Naive B cell (primary cell): ENCODE results near the gene ZNF329. TPM values are rescaled to one million over a fixed set of nuclear protein-coding genes. Genes with fewer than 3 reads are reported as not detected.
"Not testable (repeated sequence)": the region's sequence is repeated elsewhere in the genome, so short reads cannot be mapped to it uniquely, and the experiment has no call there.

ENCODE experiments used
- ATAC-seq, 2 donors: fragments of 150-1000 bp; cut with Tn5 transposase; 2 replicates each; pipeline ENCODE4 v1.10.0; 2021; ENCODE audit warnings: low read depth in 2 of 2, mild to moderate bottlenecking in 2 of 2, moderate library complexity in 2 of 2
- DNase-seq: peaks from one replicate; pipeline ENCODE4 v3.0.0; 2022
- H3K27ac Mint-ChIP-seq, 6 donors: one replicate each; pipeline ENCODE4 v1.8.0; 2020 to 2022; ENCODE audit warnings: mild to moderate bottlenecking in 6 of 6, mixed read lengths in 6 of 6, moderate library complexity in 5 of 6, inconsistent platforms in 2 of 6
- H3K27me3 Mint-ChIP-seq, 3 donors: one replicate each; pipeline ENCODE4 v1.8.0; 2021 to 2022; ENCODE audit warnings: mixed read lengths in 3 of 3, mild to moderate bottlenecking in 1 of 3
- H3K36me3 Mint-ChIP-seq, 2 donors: one replicate each; pipeline ENCODE4 v1.8.0; 2020 to 2022; ENCODE audit warnings: mixed read lengths in 2 of 2, inconsistent platforms in 1 of 2, mild to moderate bottlenecking in 1 of 2
- H3K4me1 Mint-ChIP-seq, 3 donors: one replicate each; pipeline ENCODE4 v1.8.0; 2020 to 2022; ENCODE audit warnings: mixed read lengths in 3 of 3, inconsistent platforms in 1 of 3, mild to moderate bottlenecking in 1 of 3, moderate library complexity in 1 of 3
- H3K4me3 Mint-ChIP-seq, 8 donors: one replicate each; pipeline ENCODE4 v1.8.0; 2020 to 2022; ENCODE audit warnings: mild to moderate bottlenecking in 8 of 8, mixed read lengths in 8 of 8, moderate library complexity in 8 of 8, inconsistent platforms in 2 of 8
- H3K9me3 Mint-ChIP-seq, 7 donors: one replicate each; pipeline ENCODE4 v1.8.0; 2020 to 2022; ENCODE audit warnings: mixed read lengths in 7 of 7, mild to moderate bottlenecking in 5 of 7, inconsistent platforms in 2 of 7, moderate library complexity in 1 of 7
- polyA plus RNA-seq, 6 donors: library from polyadenylated mRNA; unstranded; fragments of 300-500 nt; fragmentation: Illumina TruSeq; gene quantifications; one replicate each; pipeline ENCODE4 v1.2.3, GENCODE V29; 2021; ENCODE audit warnings: low read depth in 6 of 6

The ZNF329 gene
- polyA plus RNA-seq, 6 donors from 2014 or later, result 2.5 to 11.2 (median 5.6) TPM

DNA sequence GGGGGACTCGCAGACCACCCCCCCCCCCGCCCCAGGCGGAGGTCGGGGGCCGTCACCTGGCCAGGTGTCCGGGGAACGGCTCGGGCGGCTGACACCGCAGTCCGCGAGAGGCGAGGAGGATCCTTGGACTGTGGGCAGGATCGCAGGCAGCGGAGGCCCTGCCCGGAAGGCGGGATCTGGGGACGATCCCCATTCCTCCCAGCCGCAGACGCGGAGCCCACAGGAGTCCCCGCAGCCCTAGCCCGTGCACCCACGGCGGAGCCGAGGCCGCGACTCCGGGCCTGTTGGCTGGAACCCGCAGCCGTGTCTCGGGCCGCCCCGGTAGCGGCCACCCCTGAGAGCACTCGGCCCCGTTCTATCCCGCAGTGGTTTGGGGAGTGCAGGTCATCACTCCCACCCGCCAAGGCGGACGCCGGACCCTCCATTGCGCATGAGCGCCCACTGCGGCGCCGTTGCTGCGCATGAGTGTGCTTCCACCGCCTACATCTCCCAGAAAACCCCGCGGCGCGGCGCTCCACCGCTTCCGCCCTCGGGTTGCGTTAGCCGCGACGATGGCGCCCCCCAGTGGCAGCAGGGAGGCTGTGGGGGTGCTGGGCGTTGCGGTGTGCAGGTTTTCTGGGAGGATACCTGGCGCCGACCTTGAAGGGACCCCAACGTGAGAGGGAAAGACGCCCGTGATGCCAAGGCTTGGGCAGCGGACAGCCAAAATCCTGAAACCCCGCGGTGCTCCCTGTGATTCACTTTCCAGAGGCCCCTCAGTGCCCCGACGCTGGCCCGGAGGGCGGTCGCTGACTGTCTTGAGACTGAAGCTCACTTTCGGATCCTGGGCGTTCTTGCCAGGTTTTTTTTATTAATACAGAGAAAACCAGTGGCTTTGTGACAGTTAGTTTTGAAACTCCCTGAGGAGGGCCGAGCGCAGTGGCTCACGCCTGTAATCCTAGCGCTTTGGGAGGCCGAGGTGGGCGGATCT lies 4.4 kb upstream of the ZNF329 start:
- H3K4me3 Mint-ChIP-seq, result peak overlapping the region; percentile 81 to 94 (median 90)
- no peaks in the 10 kb centered on the region for H3K36me3 Mint-ChIP-seq
- H3K4me1 Mint-ChIP-seq, result peaks cover 14 to 21% (median 19%) of the 10 kb centered on the region in 3 donors
- H3K9me3 Mint-ChIP-seq, result peaks cover 0 to 6% (median 0%) of the 10 kb centered on the region in 7 donors
- no peaks in the 10 kb centered on the region for H3K27me3 Mint-ChIP-seq
- ATAC-seq (peak; percentile 84 to 86), DNase-seq (peak; percentile 96)
- peak overlapping the region in 4 of 6 donors; percentile 10 to 96 (median 75) for H3K27ac Mint-ChIP-seq

DNA sequence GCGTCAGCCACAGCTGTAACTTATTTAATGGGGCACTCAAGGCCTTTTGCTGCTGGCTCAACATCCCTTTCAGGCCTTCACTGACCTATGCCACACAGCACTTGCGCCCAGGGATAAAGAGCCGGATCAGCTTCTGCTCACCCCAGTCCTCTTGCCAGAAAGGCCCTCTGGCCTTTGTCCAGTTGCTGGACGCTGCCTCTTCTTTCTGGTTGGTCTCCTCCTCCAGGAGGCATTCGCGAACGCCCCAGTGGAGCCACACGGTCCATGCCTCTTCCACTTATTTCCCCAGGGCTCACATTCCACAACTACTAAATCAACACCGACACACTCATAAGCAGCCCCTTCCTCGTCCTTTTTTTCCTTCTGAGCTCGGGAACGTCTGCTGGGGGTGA lies 3.7 kb upstream of the ZNF329 start:
- no peak for DNase-seq
- Mint-ChIP-seq H3K27ac (peak overlapping the region in 4 of 6 donors; percentile 78 to 90 (median 86)), H3K27me3 (no peaks in the 10 kb centered on the region), H3K9me3 (peaks cover 0 to 6% (median 0%) of the 10 kb centered on the region in 7 donors), H3K4me1 (peaks cover 20 to 28% (median 26%) of the 10 kb centered on the region in 3 donors), H3K36me3 (no peaks in the 10 kb centered on the region), H3K4me3 (peak overlapping the region; percentile 81 to 94 (median 88))
- no peak for ATAC-seq

GRCh38 chr19:58153386-58153785 lies 2.8 kb upstream of the ZNF329 start:
- H3K4me3 Mint-ChIP-seq, result peak overlapping the region in 6 of 8 donors; percentile 81 to 94 (median 88)
- H3K36me3 Mint-ChIP-seq, result no peaks in the 10 kb centered on the region
- peaks cover 22 to 30% (median 27%) of the 10 kb centered on the region in 3 donors for H3K4me1 Mint-ChIP-seq
- no peak for DNase-seq
- ATAC-seq, result no peak
- peaks cover 0 to 4% (median 0%) of the 10 kb centered on the region in 7 donors for H3K9me3 Mint-ChIP-seq
- H3K27ac Mint-ChIP-seq, result peak overlapping the region in 2 of 6 donors; percentile 30 to 32
- no peaks in the 10 kb centered on the region for H3K27me3 Mint-ChIP-seq

- Mint-ChIP-seq H3K36me3 (peaks cover 7 to 11% of the 10 kb centered on the region in 2 donors), H3K4me1 (peaks cover 11 to 16% (median 15%) of the 10 kb centered on the region in 3 donors), H3K9me3 (peaks cover 0 to 23% (median 15%) of the 10 kb centered on the region in 7 donors)
- H3K27ac Mint-ChIP-seq, H3K4me3 Mint-ChIP-seq, ATAC-seq, DNase-seq, H3K27me3 Mint-ChIP-seq: not testable (repeated sequence)
Measured at GRCh38 chr19:58147475-58147874, 3.1 kb downstream of the ZNF329 start.

GRCh38 chr19:58145849-58146248 lies 4.7 kb downstream of the ZNF329 start:
- Mint-ChIP-seq H3K36me3 (peaks cover 14 to 20% of the 10 kb centered on the region in 2 donors), H3K9me3 (peaks cover 0 to 28% (median 18%) of the 10 kb centered on the region in 7 donors), H3K4me3 (peak overlapping the region in 2 of 8 donors; percentile 47 to 59), H3K27me3 (no peaks in the 10 kb centered on the region), H3K4me1 (peaks cover 11 to 13% (median 11%) of the 10 kb centered on the region in 3 donors), H3K27ac (no peak overlapping the region)
- no peak for DNase-seq
- ATAC-seq, result no peak

- H3K36me3 Mint-ChIP-seq, result peaks cover 62 to 63% of the 10 kb centered on the region in 2 donors
- no peak for DNase-seq
- H3K4me3 Mint-ChIP-seq, result no peak overlapping the region
- no peaks in the 10 kb centered on the region for H3K27me3 Mint-ChIP-seq
- H3K9me3 Mint-ChIP-seq, result peaks cover 11 to 94% (median 77%) of the 10 kb centered on the region in 7 donors
- H3K27ac Mint-ChIP-seq, result peak overlapping the region in 1 of 6 donors; percentile 16
- peaks cover 0 to 4% (median 0%) of the 10 kb centered on the region in 3 donors for H3K4me1 Mint-ChIP-seq
- no peak for ATAC-seq
Measured at GRCh38 chr19:58134244-58134643, 16.3 kb downstream of the ZNF329 start.

DNA sequence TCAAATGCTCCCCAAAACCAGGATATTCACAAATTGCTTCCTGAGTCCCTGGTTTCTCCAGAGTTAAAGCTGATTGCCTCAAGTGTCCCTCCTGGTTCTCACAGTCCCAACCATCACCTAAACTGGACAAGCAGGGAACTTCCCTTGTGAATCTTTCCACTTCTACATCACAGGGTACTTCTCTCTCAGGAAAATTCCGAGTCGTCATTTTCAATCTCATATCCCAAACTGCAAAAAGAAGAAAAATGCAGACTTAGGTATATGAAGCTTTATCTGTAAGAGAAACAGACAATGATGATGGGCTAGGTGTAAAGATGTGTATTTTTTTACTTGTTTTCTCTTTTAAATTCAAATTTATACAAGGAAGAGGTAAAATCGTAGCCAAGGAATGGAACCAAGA lies 21.3 kb downstream of the ZNF329 start:
- H3K27me3 Mint-ChIP-seq, result no peaks in the 10 kb centered on the region
- ATAC-seq (no peak), DNase-seq (no peak)
- peaks cover 0 to 5% (median 5%) of the 10 kb centered on the region in 3 donors for H3K4me1 Mint-ChIP-seq
- H3K27ac Mint-ChIP-seq, result no peak overlapping the region
- peak overlapping the region in 1 of 8 donors; percentile 1 for H3K4me3 Mint-ChIP-seq
- H3K9me3 Mint-ChIP-seq, result peaks cover 21 to 99% (median 90%) of the 10 kb centered on the region in 7 donors
- H3K36me3 Mint-ChIP-seq, result peaks cover 50 to 74% of the 10 kb centered on the region in 2 donors

GRCh38 chr19:58128041-58128685 lies 22.4 kb downstream of the ZNF329 start:
- ATAC-seq, result no peak
- peaks cover 43 to 68% of the 10 kb centered on the region in 2 donors for H3K36me3 Mint-ChIP-seq
- DNase-seq, result no peak
- H3K4me1 Mint-ChIP-seq, result peaks cover 0 to 5% (median 2%) of the 10 kb centered on the region in 3 donors
- H3K4me3 Mint-ChIP-seq, result no peak overlapping the region
- peaks cover 20 to 99% (median 90%) of the 10 kb centered on the region in 7 donors for H3K9me3 Mint-ChIP-seq
- no peaks in the 10 kb centered on the region for H3K27me3 Mint-ChIP-seq
- H3K27ac Mint-ChIP-seq, result peak overlapping the region in 2 of 6 donors; percentile 38 to 40

- Mint-ChIP-seq H3K4me1 (peaks cover 0 to 5% (median 2%) of the 10 kb centered on the region in 3 donors), H3K4me3 (no peak overlapping the region), H3K27me3 (peaks cover 5 to 14% (median 8%) of the 10 kb centered on the region in 3 donors), H3K27ac (no peak overlapping the region), H3K9me3 (peaks cover 31 to 99% (median 89%) of the 10 kb centered on the region in 7 donors), H3K36me3 (peaks cover 26 to 66% of the 10 kb centered on the region in 2 donors)
- DNase-seq (no peak), ATAC-seq (no peak)
Measured at GRCh38 chr19:58123354-58123753, 27.2 kb downstream of the ZNF329 start.

DNA sequence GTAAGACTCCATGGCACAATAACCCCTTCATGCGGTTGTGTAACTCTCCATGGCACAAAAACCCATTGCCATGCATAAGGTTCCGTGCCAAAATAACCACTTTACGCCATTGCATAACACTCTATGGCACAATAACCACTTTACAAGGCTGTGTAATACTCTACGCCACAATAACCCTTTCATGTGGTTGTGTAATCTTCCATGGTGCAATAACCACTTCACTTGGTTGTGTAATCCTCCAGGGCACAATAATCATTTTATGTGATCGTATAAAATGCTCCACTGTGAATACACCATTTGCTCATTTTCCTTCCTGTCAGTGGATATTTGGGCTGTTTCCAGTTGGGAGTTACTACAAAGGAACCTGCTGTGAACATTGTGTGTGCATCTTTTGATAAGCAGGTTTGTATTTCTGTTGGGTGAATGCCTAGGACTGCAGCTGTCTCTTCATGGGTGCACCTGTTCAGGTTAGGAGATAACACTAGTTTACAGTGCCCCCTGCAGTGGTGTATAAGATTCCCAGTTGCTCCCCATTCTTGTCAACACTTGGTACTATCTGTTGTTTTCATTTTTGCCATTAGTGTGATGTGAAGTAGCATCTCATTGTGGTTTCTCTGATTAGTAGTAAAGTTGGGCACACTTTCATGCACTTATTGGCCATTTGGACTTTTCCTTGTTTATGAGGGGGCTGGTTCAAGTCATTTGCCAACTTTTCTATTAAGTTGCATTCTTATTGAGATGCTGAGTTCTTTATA lies 31.4 kb downstream of the ZNF329 start:
- peaks cover 4 to 10% (median 8%) of the 10 kb centered on the region in 3 donors for H3K4me1 Mint-ChIP-seq
- peak overlapping the region in 1 of 6 donors; percentile 59 for H3K27ac Mint-ChIP-seq
- H3K27me3 Mint-ChIP-seq, result peaks cover 17 to 42% (median 33%) of the 10 kb centered on the region in 3 donors
- H3K4me3 Mint-ChIP-seq, result peak overlapping the region in 2 of 8 donors; percentile 1 to 22
- H3K36me3 Mint-ChIP-seq, result peaks cover 43 to 63% of the 10 kb centered on the region in 2 donors
- peaks cover 25 to 94% (median 84%) of the 10 kb centered on the region in 7 donors for H3K9me3 Mint-ChIP-seq
- no peak for DNase-seq
- no peak for ATAC-seq

DNA sequence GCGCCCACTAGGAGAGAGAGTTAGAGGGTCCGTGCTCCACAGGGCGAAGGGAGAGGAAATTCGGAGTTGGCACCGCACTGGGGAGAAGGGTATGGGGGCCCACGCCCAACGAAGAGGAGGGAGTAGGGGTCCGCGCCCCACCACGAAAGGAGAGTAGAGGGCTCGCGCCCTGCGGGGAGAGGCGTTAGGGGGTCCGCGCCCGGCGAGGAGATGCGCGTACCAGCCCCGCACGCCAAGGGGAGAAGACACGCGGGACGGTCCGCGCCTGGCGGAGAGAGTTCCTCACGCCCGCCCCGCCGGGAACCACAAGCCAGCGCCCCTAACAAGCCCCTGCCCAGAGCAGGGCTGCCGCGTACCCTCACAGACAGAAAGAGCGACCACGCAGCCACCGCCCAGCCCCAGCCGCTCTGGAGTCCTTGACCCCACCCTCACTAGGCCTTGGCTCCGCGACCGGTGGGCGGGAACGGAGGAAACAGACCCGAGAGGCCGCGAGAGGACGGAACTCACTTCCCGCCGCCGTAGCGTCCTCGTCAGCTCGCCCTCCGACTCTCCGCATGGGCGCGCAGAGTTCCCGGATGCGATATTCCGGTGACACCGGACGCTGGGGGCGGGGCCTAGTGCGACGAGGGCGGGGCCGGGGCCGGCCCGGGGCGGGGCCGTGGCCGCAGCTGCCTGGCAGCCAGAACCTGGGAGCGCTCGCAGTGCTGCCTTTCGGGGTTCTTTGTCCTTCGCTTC lies 32.6 kb downstream of the ZNF329 start:
- Mint-ChIP-seq H3K27ac (no peak overlapping the region), H3K4me3 (peak overlapping the region in 3 of 8 donors; percentile 39 to 59 (median 44))

GRCh38 chr19:58108546-58108817 lies 42.1 kb downstream of the ZNF329 start:
- no peaks in the 10 kb centered on the region for H3K4me1 Mint-ChIP-seq
- no peak overlapping the region for H3K4me3 Mint-ChIP-seq
- H3K27ac Mint-ChIP-seq, result no peak overlapping the region

More for the DNA sequence above, 32.6 kb downstream of the ZNF329 start:
- H3K9me3 Mint-ChIP-seq, result peaks cover 21 to 92% (median 84%) of the 10 kb centered on the region in 7 donors
- DNase-seq (no peak), ATAC-seq (peak in 1 of 2 donors; percentile 48)
- H3K27me3 Mint-ChIP-seq, result peaks cover 17 to 42% (median 33%) of the 10 kb centered on the region in 3 donors
- peaks cover 4 to 10% (median 8%) of the 10 kb centered on the region in 3 donors for H3K4me1 Mint-ChIP-seq
- peaks cover 40 to 57% of the 10 kb centered on the region in 2 donors for H3K36me3 Mint-ChIP-seq

More at GRCh38 chr19:58108546-58108817, 42.1 kb downstream of the ZNF329 start:
- H3K27me3 Mint-ChIP-seq, result no peaks in the 10 kb centered on the region
- no peak for ATAC-seq
- no peak for DNase-seq
- peaks cover 14 to 87% (median 80%) of the 10 kb centered on the region in 7 donors for H3K9me3 Mint-ChIP-seq
- peaks cover under 1 to 37% of the 10 kb centered on the region in 2 donors for H3K36me3 Mint-ChIP-seq
